Fibroblast of peridontal ligament (primary cell): Measurements from ENCODE around the gene CAMTA1.
"Not testable (repeated sequence)": the region's sequence is repeated elsewhere in the genome, so short reads cannot be mapped to it uniquely, and the experiment has no call there.

Source experiments
- DNase-seq: peaks from one replicate; pipeline ENCODE4 v3.0.0-alpha.2; 2010; ENCODE audit errors: extremely low read depth

Gene CAMTA1

GRCh38 chr1:7303554-7304317 lies 518.5 kb downstream of the CAMTA1 start:
- DNase-seq: no peak

GRCh38 chr1:7313081-7313546 lies 527.9 kb downstream of the CAMTA1 start:
- no peak for DNase-seq

GRCh38 chr1:7313826-7314225 lies 528.6 kb downstream of the CAMTA1 start:
- DNase-seq: peak; percentile 33

- peak; percentile 39 for DNase-seq
These were observed 530.1 kb downstream of the CAMTA1 start for GRCh38 chr1:7315316-7315715.

- no peak for DNase-seq
These were observed 530.7 kb downstream of the CAMTA1 start for GRCh38 chr1:7315946-7316345.

GRCh38 chr1:7317888-7318287 lies 532.6 kb downstream of the CAMTA1 start:
- no peak for DNase-seq

- DNase-seq: no peak
These were observed 533.9 kb downstream of the CAMTA1 start for GRCh38 chr1:7319196-7319595.

- DNase-seq: no peak
These were observed 535.4 kb downstream of the CAMTA1 start for GRCh38 chr1:7320661-7321060.

GRCh38 chr1:7322283-7322785 lies 537.1 kb downstream of the CAMTA1 start:
- DNase-seq: no peak

- DNase-seq: no peak
These were observed 537.7 kb downstream of the CAMTA1 start for GRCh38 chr1:7322912-7323311.

- no peak for DNase-seq
These were observed 540.0 kb downstream of the CAMTA1 start for GRCh38 chr1:7325254-7325653.

- DNase-seq: no peak
These were observed 541.1 kb downstream of the CAMTA1 start for GRCh38 chr1:7326366-7326765.

- no peak for DNase-seq
These were observed 542.6 kb downstream of the CAMTA1 start for GRCh38 chr1:7327849-7328248.

- no peak for DNase-seq
These were observed 544.8 kb downstream of the CAMTA1 start for GRCh38 chr1:7329868-7330615.

- not testable (repeated sequence) for DNase-seq
These were observed 545.5 kb downstream of the CAMTA1 start for GRCh38 chr1:7330726-7331125.

- DNase-seq: no peak
These were observed 546.8 kb downstream of the CAMTA1 start for GRCh38 chr1:7331926-7332535.

GRCh38 chr1:7333094-7333493 lies 547.8 kb downstream of the CAMTA1 start:
- DNase-seq: no peak

- no peak for DNase-seq
These were observed 548.4 kb downstream of the CAMTA1 start for GRCh38 chr1:7333620-7334019.

GRCh38 chr1:7334475-7335035 lies 549.3 kb downstream of the CAMTA1 start:
- peak; percentile 67 for DNase-seq

- DNase-seq: no peak
These were observed 550.1 kb downstream of the CAMTA1 start for GRCh38 chr1:7335224-7335879.

GRCh38 chr1:7338439-7338838 lies 553.2 kb downstream of the CAMTA1 start:
- DNase-seq: no peak

GRCh38 chr1:7339014-7339413 lies 553.8 kb downstream of the CAMTA1 start:
- DNase-seq: no peak
